Sigmoid colon (tissue), 4 donors: ENCODE measurements around the gene HOXB4.

Source experiments
- EP300 ChIP-seq, 4 donors: sonication (generic); formaldehyde crosslinking; IDR thresholded peaks; one replicate each; pipeline ENCODE4 v1.6.1; 2017; ENCODE audit warnings: antibody characterized with exemption in 4 of 4
- POLR2A ChIP-seq, 2 donors: fragments of 450-650 bp; IDR thresholded peaks; one replicate each; pipeline ENCODE4 v1.6.1; 2016; ENCODE audit warnings: antibody characterized with exemption in 2 of 2, mild to moderate bottlenecking in 2 of 2, moderate library complexity in 2 of 2
- TF ChIP-seq, protein P1 (sequence below), 4 experiments: fragments of 450-650 bp in 3 of 4; fragments of 200-600 bp in 1 of 4; IDR thresholded peaks; one replicate each; pipeline ENCODE4 v1.5.1; 2016 to 2019; ENCODE audit warnings: antibody characterized with exemption in 4 of 4, mild to moderate bottlenecking in 3 of 4, moderate library complexity in 2 of 4

- TF ChIP-seq, protein P1, sequence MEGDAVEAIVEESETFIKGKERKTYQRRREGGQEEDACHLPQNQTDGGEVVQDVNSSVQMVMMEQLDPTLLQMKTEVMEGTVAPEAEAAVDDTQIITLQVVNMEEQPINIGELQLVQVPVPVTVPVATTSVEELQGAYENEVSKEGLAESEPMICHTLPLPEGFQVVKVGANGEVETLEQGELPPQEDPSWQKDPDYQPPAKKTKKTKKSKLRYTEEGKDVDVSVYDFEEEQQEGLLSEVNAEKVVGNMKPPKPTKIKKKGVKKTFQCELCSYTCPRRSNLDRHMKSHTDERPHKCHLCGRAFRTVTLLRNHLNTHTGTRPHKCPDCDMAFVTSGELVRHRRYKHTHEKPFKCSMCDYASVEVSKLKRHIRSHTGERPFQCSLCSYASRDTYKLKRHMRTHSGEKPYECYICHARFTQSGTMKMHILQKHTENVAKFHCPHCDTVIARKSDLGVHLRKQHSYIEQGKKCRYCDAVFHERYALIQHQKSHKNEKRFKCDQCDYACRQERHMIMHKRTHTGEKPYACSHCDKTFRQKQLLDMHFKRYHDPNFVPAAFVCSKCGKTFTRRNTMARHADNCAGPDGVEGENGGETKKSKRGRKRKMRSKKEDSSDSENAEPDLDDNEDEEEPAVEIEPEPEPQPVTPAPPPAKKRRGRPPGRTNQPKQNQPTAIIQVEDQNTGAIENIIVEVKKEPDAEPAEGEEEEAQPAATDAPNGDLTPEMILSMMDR (IDR thresholded peaks at IDR 0.05), result no peak
- no peak for TF ChIP-seq POLR2A (IDR thresholded peaks at IDR 0.05)
- TF ChIP-seq EP300 (IDR thresholded peaks at IDR 0.05), result no peak
These were observed 35.4 kb downstream of the HOXB4 start for GRCh38 chr17:48542698-48543106.
